Heart right ventricle (tissue), 16 donors: ENCODE data around the gene HTR3A. TPM values are rescaled to one million over a fixed set of nuclear protein-coding genes. Genes with fewer than 3 reads are reported as not detected.

Experiments used
- ATAC-seq, 8 donors: fragments of 200-7000 bp; cut with Tn5 transposase; one replicate each; pipeline ENCODE4 v1.9.1; 2020; ENCODE audit warnings: mild to moderate bottlenecking in 8 of 8, moderate library complexity in 8 of 8, moderate number of reproducible peaks in 1 of 8
- DNase-seq, 2 donors: peaks; one replicate each; pipeline ENCODE4 v3.0.0-alpha.2; 2020
- H3K27ac ChIP-seq, 10 donors: fragments of 200-600 bp; sonication (generic) in 2 of 10; one replicate each; pipeline versions ENCODE4 v1.5.0 to v1.8.0; 2020 to 2022; ENCODE audit warnings: mild to moderate bottlenecking in 3 of 10
- H3K27me3 ChIP-seq, 7 donors: fragments of 200-600 bp; one replicate each; pipeline ENCODE4 v1.8.0; 2021 to 2022; ENCODE audit warnings: mild to moderate bottlenecking in 2 of 7
- H3K36me3 ChIP-seq, 9 donors: fragments of 200-600 bp; sonication (generic) in 1 of 9; one replicate each; pipeline versions ENCODE4 v1.5.0 to v1.8.0; 2020 to 2022; ENCODE audit warnings: mild to moderate bottlenecking in 2 of 9
- H3K4me1 ChIP-seq, 9 donors: fragments of 200-600 bp; sonication (generic) in 1 of 9; one replicate each; pipeline versions ENCODE4 v1.5.0 to v1.8.0; 2020 to 2022; ENCODE audit warnings: mild to moderate bottlenecking in 4 of 9
- H3K4me3 ChIP-seq, 10 donors: fragments of 200-600 bp; sonication (generic) in 2 of 10; one replicate each; pipeline versions ENCODE4 v1.5.0 to v1.8.0; 2020 to 2022; ENCODE audit warnings: mild to moderate bottlenecking in 7 of 10, moderate library complexity in 2 of 10
- H3K9me3 ChIP-seq, 11 donors: fragments of 200-600 bp in 10 of 11; sonication (generic) in 2 of 11; one replicate each; pipeline versions ENCODE4 v1.5.0 to v1.8.0; 2013 to 2022; ENCODE audit warnings: mild to moderate bottlenecking in 2 of 11, control low read depth in 1 of 11, moderate library complexity in 1 of 11
- WGBS, 2 donors: extraction: QIAGEN DNeasy Blood & Tissue Kit; methylation state at CpG; one replicate each; pipeline ENCODE4 v1.1.7; 2013; ENCODE audit warnings: inconsistent platforms in 1 of 2; 5-methylcytosine and 5-hydroxymethylcytosine counted together
- intact Hi-C, 10 donors: fragments of 100-400 bp; cut with DNase I; formaldehyde crosslinking; loops; one replicate each; pipeline versions ENCODE4 v1.11.1 to v1.14.2; 2022
- polyA plus RNA-seq, 2 donors: library from polyadenylated mRNA; stranded (reverse); fragments of 200-250 nt; gene quantifications; one replicate each; pipeline ENCODE4 v1.2.3, GENCODE V29; 2013
- total RNA-seq, 10 donors: library from RNA; stranded (reverse); fragmentation: NEBNext Ultra II Directional in 3 of 10; extraction: Animal tissue kit (Norgen Biotek cat#: 25700) in 3 of 10; gene quantifications; one replicate each; pipeline versions ENCODE4 v1.2.1 to v1.2.4, GENCODE V29; 2021 to 2023
- TF ChIP-seq, protein P1 (sequence below), 9 donors: fragments of 200-600 bp; sonication (generic) in 2 of 9; IDR thresholded peaks; one replicate each; pipeline versions ENCODE4 v1.5.0 to v1.8.0; 2021 to 2022; ENCODE audit warnings: antibody characterized with exemption in 9 of 9, mild to moderate bottlenecking in 5 of 9, moderate library complexity in 1 of 9
- donor health status: Arrhythmogenic right ventricular cardiomyopathy.
- donor health status: ischemic (EF 13 %, LVEDD 7.1; RV severe dilation, severe dysfunction).
- donor health status: healthy with polysubstance abuse.
- donor health status: DM: no; HTN: yes; CAD: no.
- donor health status: DM: no; HTN: no; CAD: no.
- donor health status: ischemic (EF 25% LVEDD 6.9; RV normal size, moderate dysfunction).
- donor health status: ischemic (EF 25% LVEDD 5.7; RV mildly dilated, moderate dysfunction).
- donor health status: healthy.
- donor health status: DM: yes; HTN: yes; CAD: no.
- donor health status: Ischemic cardiomyopathy.
- donor health status: ischemic (EF 35%, LVEDD 5.7; RV mildly dilated, moderate dysfunction).
- donor health status: nonischemic (EF 11% LVEDD 7.7; RV severe dilation, severe dysfunction).
- donor health status: DM: yes; HTN: yes; CAD: no.
- donor health status: PGD.
- donor health status: ischemic (EF 29% LVEDD 5.4; RV normal size, mild dysfunction).
- donor health status: nonischemic (EF 23%, LVEDD 6.1; RV moderate dilation, normal function).

The HTR3A gene
- total and polyA plus RNA-seq, 12 donors = 0.07 to 0.16 TPM; not detected in 10

DNA sequence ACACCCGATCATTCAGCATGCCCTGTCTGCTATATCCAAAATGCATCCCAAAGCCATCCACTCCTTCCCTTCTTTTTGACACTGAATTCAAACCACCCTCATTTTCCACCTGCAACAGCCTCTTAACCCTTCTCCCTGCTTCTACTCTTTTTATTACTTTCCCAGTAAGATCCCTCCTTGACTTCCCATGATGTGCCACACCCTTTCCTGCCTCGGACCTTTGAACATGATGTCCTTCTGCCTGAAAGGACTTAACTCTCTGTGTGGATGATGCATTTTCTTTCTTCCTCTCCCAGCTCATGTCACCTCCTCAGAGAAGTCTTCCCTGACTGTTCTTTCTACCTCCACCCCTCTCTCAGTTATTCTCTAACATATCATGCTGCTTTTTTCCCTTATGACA, 36.5 kb downstream of the HTR3A start:
- no peaks in the 10 kb centered on the region for H3K4me1 ChIP-seq
- H3K36me3 ChIP-seq = no peaks in the 10 kb centered on the region
- peaks cover 0 to 9% (median 0%) of the 10 kb centered on the region in 7 donors for H3K27me3 ChIP-seq
- intact Hi-C loops = no loop called here
- no peak overlapping the region for H3K27ac ChIP-seq
- TF ChIP-seq, protein P1, sequence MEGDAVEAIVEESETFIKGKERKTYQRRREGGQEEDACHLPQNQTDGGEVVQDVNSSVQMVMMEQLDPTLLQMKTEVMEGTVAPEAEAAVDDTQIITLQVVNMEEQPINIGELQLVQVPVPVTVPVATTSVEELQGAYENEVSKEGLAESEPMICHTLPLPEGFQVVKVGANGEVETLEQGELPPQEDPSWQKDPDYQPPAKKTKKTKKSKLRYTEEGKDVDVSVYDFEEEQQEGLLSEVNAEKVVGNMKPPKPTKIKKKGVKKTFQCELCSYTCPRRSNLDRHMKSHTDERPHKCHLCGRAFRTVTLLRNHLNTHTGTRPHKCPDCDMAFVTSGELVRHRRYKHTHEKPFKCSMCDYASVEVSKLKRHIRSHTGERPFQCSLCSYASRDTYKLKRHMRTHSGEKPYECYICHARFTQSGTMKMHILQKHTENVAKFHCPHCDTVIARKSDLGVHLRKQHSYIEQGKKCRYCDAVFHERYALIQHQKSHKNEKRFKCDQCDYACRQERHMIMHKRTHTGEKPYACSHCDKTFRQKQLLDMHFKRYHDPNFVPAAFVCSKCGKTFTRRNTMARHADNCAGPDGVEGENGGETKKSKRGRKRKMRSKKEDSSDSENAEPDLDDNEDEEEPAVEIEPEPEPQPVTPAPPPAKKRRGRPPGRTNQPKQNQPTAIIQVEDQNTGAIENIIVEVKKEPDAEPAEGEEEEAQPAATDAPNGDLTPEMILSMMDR (IDR thresholded peaks at IDR 0.05) = no peak
- no peak for ATAC-seq
- 61 to 69% methylated on average over 2 of the region's 2 CpGs for WGBS, 2 donors
- H3K9me3 ChIP-seq = no peaks in the 10 kb centered on the region
- no peak overlapping the region for H3K4me3 ChIP-seq
- no peak for DNase-seq

- Histone ChIP-seq H3K4me3 (no peak overlapping the region), H3K4me1 (peaks cover 0 to 6% (median 0%) of the 10 kb centered on the region in 9 donors), H3K36me3 (no peaks in the 10 kb centered on the region), H3K27me3 (peaks cover 0 to 9% (median 0%) of the 10 kb centered on the region in 7 donors), H3K9me3 (no peaks in the 10 kb centered on the region), H3K27ac (no peak overlapping the region)
- no peak for ATAC-seq
- intact Hi-C loops = no loop called here
- WGBS, 2 donors = 58 to 67% methylated on average over 6 of the region's 6 CpGs
- DNase-seq = no peak
- TF ChIP-seq, protein P1 (IDR thresholded peaks at IDR 0.05) = no peak
Observed at GRCh38 chr11:114015117-114015516, 40.2 kb downstream of the HTR3A start.

- Histone ChIP-seq H3K27ac (no peak overlapping the region), H3K4me1 (peaks cover 0 to 6% (median 0%) of the 10 kb centered on the region in 9 donors), H3K4me3 (no peak overlapping the region), H3K27me3 (peaks cover 0 to 9% (median 0%) of the 10 kb centered on the region in 7 donors), H3K9me3 (no peaks in the 10 kb centered on the region), H3K36me3 (no peaks in the 10 kb centered on the region)
- intact Hi-C loops = no loop called here
- ATAC-seq = no peak
- 92 to 94% methylated on average over 2 of the region's 2 CpGs for WGBS, 2 donors
- DNase-seq = no peak
- TF ChIP-seq, protein P1 (IDR thresholded peaks at IDR 0.05) = no peak
Observed at GRCh38 chr11:114016986-114017385, 42.1 kb downstream of the HTR3A start.

- TF ChIP-seq, protein P1 (IDR thresholded peaks at IDR 0.05) = no peak
- H3K9me3 ChIP-seq = no peaks in the 10 kb centered on the region
- no peaks in the 10 kb centered on the region for H3K36me3 ChIP-seq
- H3K4me1 ChIP-seq = peaks cover 0 to 6% (median 0%) of the 10 kb centered on the region in 9 donors
- intact Hi-C loops = no loop called here
- ATAC-seq (peak in 4 of 8 donors; percentile 52 to 69 (median 56)), DNase-seq (no peak)
- no peak overlapping the region for H3K27ac ChIP-seq
- WGBS, 2 donors = 35 to 64% methylated on average over 2 of the region's 2 CpGs
- no peak overlapping the region for H3K4me3 ChIP-seq
- H3K27me3 ChIP-seq = peaks cover 0 to 4% (median 0%) of the 10 kb centered on the region in 7 donors
Observed at GRCh38 chr11:114017723-114018122, 42.8 kb downstream of the HTR3A start.
